Lower leg skin (tissue), 4 donors: ENCODE results near the gene CSPG5. TPM values are rescaled to one million over a fixed set of nuclear protein-coding genes. Genes with fewer than 3 reads are reported as not detected.

Experiments
- DNase-seq, 2 donors: peaks; one replicate each; pipeline ENCODE4 v3.0.0-alpha.2; 2019; ENCODE audit warnings: low spot score in 2 of 2
- H3K4me3 ChIP-seq: fragments of 200-600 bp; sonication (generic); 2 replicates; pipeline ENCODE4 v1.5.1; 2017; ENCODE audit warnings: mild to moderate bottlenecking, low read depth; ENCODE audit not compliant: poor library complexity, severe bottlenecking
- POLR2A ChIP-seq, 2 donors: fragments of 450-650 bp; IDR thresholded peaks; one replicate each; pipeline ENCODE4 v1.6.1; 2016 to 2017; ENCODE audit warnings: antibody characterized with exemption in 2 of 2, mild to moderate bottlenecking in 1 of 2, moderate library complexity in 1 of 2
- WGBS, 2 donors: methylation state at CpG; one replicate each; pipeline ENCODE4 v1.1.5; 2018; 5-methylcytosine and 5-hydroxymethylcytosine counted together
- intact Hi-C: fragments of 100-400 bp; cut with DNase I; formaldehyde crosslinking; loops from one replicate; pipeline ENCODE4 v1.15.0; 2023; ENCODE audit warnings: low total_unique reads
- total RNA-seq, 4 donors: library from RNA; depleted of rRNA; stranded (reverse); fragments of >200 nt; gene quantifications; one replicate each; pipeline ENCODE4 v1.1.0, GENCODE V29; 2016
- TF ChIP-seq, protein P1 (sequence below), 3 donors: fragments of 450-650 bp; IDR thresholded peaks; one replicate each; pipeline ENCODE4 v1.5.1; 2016; ENCODE audit warnings: antibody characterized with exemption in 3 of 3, mild to moderate bottlenecking in 3 of 3, moderate library complexity in 2 of 3

CSPG5 gene
- total RNA-seq, 4 donors from 2014 or later = 0.30 to 3.2 (median 0.96) TPM

- WGBS, 2 donors = 85 to 92% methylated on average over 4 of the region's 4 CpGs
- no peak for TF ChIP-seq POLR2A (IDR thresholded peaks at IDR 0.05)
- TF ChIP-seq, protein P1, sequence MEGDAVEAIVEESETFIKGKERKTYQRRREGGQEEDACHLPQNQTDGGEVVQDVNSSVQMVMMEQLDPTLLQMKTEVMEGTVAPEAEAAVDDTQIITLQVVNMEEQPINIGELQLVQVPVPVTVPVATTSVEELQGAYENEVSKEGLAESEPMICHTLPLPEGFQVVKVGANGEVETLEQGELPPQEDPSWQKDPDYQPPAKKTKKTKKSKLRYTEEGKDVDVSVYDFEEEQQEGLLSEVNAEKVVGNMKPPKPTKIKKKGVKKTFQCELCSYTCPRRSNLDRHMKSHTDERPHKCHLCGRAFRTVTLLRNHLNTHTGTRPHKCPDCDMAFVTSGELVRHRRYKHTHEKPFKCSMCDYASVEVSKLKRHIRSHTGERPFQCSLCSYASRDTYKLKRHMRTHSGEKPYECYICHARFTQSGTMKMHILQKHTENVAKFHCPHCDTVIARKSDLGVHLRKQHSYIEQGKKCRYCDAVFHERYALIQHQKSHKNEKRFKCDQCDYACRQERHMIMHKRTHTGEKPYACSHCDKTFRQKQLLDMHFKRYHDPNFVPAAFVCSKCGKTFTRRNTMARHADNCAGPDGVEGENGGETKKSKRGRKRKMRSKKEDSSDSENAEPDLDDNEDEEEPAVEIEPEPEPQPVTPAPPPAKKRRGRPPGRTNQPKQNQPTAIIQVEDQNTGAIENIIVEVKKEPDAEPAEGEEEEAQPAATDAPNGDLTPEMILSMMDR (IDR thresholded peaks at IDR 0.05) = no peak
- no peak for DNase-seq
- no peak overlapping the region for H3K4me3 ChIP-seq
- intact Hi-C loops = no loop called here
Measured at GRCh38 chr3:47567149-47567548, 11.5 kb downstream of the CSPG5 start.

DNA sequence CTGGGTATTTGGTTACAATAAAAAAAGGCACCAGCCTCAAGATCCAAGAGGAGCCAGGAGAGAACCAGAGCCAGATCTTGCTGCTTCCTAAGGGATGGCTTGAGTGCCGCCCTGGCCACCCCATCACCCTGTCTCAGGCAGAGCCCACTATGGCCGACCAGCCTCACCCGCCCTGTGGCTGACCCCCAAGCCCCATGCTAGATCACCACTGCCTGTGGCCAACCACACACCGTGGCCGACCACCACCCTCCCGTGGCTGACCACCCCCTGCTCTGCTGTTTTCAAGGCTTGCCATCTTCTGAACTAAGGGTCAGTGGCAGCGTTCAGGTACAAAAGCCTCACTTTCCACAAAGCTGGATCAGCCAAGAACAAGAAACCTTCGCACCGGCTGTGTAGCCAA lies 12.0 kb downstream of the CSPG5 start:
- DNase-seq = no peak
- no peak for TF ChIP-seq POLR2A (IDR thresholded peaks at IDR 0.05)
- TF ChIP-seq, protein P1 (IDR thresholded peaks at IDR 0.05) = no peak
- 91 to 94% methylated on average over 9 of the region's 9 CpGs for whole genome bisulfite sequencing, 2 donors
- intact Hi-C loops = no loop called here
- H3K4me3 ChIP-seq = no peak overlapping the region

DNA sequence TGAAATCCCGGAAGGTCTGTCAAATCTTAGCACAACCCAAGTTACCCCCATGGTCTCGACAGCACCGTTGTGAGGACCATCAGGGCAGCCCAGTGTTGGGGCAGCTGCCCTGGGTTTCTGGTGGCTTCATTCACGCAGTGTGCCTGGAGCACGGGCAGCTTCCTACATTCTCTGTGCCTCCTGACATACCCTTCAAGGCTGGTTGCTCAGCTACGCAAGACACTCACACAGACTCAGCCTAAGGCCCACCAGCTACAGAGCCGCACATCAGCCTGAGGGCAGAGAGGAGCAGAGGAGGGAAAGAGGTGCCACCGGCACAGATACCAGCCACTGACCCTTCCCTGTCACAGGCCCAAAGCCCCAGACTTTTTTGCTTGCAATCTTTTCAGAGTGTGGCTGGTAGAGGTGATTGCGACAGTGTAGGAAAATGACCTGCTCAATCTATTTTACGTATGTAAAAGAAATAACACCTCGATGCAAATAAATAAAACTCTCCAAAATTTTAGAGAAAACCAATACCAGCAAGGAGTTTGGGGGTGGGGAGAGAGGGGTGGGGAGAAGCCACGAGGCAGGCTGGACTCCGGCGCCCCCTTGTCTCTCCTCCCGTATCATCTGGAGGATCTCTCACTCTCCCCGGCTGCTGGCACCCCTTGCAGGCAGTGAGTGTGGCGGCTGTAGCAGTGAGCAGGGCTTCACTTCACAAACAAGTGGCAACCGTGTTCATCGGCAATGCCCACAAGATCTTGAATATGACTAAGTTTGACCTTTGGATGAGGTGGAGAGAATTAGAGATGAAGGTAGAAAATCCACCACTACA lies 12.7 kb downstream of the CSPG5 start:
- no peak for TF ChIP-seq POLR2A (IDR thresholded peaks at IDR 0.05)
- TF ChIP-seq, protein P1 (IDR thresholded peaks at IDR 0.05) = no peak
- no peak for DNase-seq
- intact Hi-C loops = no loop called here
- 79 to 80% methylated on average over 19 of the region's 19 CpGs for WGBS, 2 donors
- no peak overlapping the region for H3K4me3 ChIP-seq

GRCh38 chr3:47556351-47556750 lies 22.3 kb downstream of the CSPG5 start:
- intact Hi-C loops = no loop called here
- no peak for TF ChIP-seq POLR2A (IDR thresholded peaks at IDR 0.05)
- TF ChIP-seq, protein P1 (IDR thresholded peaks at IDR 0.05) = no peak
- no peak for DNase-seq
- no peak overlapping the region for H3K4me3 ChIP-seq
- 85 to 90% methylated on average over 2 of the region's 2 CpGs for WGBS, 2 donors

DNA sequence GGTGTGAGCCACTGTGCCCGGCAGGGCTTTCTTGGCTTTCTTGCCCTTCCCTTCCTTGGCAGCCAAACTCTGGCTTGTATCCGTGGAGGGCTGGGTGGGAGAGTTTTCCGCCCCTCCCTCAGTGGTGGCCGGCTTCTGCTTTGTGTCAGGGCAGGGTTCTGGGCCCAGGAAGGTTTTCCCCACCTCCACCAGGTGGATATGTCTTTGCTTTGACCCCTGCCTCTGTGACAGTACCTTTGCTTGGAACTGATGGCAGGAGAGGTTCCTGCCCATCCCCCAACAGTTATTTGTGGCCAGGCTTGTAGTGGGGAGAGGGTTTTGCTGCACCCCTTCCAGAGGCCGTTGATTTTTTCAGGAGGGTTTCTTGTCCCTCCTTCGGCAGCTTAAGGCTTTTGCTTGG lies 24.3 kb downstream of the CSPG5 start:
- no peak for TF ChIP-seq POLR2A (IDR thresholded peaks at IDR 0.05)
- TF ChIP-seq, protein P1 (IDR thresholded peaks at IDR 0.05) = no peak
- intact Hi-C loops = no loop called here
- WGBS, 2 donors = 82 to 84% methylated on average over 6 of the region's 6 CpGs
- no peak for DNase-seq
- no peak overlapping the region for H3K4me3 ChIP-seq

- TF ChIP-seq, protein P1 (IDR thresholded peaks at IDR 0.05) = no peak
- no peak for TF ChIP-seq POLR2A (IDR thresholded peaks at IDR 0.05)
- no peak for DNase-seq
- intact Hi-C loops = no loop called here
Measured at GRCh38 chr3:47553407-47553806, 25.3 kb downstream of the CSPG5 start.

More at GRCh38 chr3:47553407-47553806, 25.3 kb downstream of the CSPG5 start:
- 83 to 92% methylated on average over 7 of the region's 7 CpGs for WGBS, 2 donors
- no peak overlapping the region for H3K4me3 ChIP-seq
